ENCODE measurements around the gene CUL1. TPM values are rescaled to one million over a fixed set of nuclear protein-coding genes. Genes with fewer than 3 reads are reported as not detected.
A peak's percentile ranks its signal among the peaks of the same experiment; 100 is the strongest.

The CUL1 gene
- total and polyA plus RNA-seq, 7 donors: 24.0 to 72.8 (median 53.9) TPM

- TF ChIP-seq CTCF (IDR thresholded peaks at IDR 0.05) (no peak), POLR2AphosphoS5 (IDR thresholded peaks at IDR 0.05) (no peak), EP300 (IDR thresholded peaks at IDR 0.05) (no peak), POLR2A (IDR thresholded peaks at IDR 0.05) (no peak)
- Histone ChIP-seq H3K9me3 (no peaks in the 10 kb centered on the region), H3K36me3 (no peaks in the 10 kb centered on the region), H3K27me3 (no peaks in the 10 kb centered on the region), H3K4me3 (peak overlapping the region; percentile 60 to 95 (median 80)), H3K27ac (peak overlapping the region; percentile 96 to 98 (median 96)), H3K4me1 (peaks cover 0 to 37% (median 29%) of the 10 kb centered on the region in 4 donors)
- peak; percentile 64 for DNase-seq
- intact Hi-C loops (cut with DNase I): loop anchor here (2.0 to 5.0 kb wide), 6 partner anchors 74 to 331 kb away; partner anchors contain the start of genes EZH2 and PDIA4
- 0% methylated on average over 17 of the region's 17 CpGs for WGBS, 2 donors
Observed at GRCh38 chr7:148698007-148698396, 701 bp upstream of the CUL1 start.

GRCh38 chr7:148699024-148699781, 500 bp downstream of the CUL1 start:
- no peaks in the 10 kb centered on the region for H3K9me3 ChIP-seq
- H3K4me1 ChIP-seq: peaks cover 0 to 49% (median 40%) of the 10 kb centered on the region in 4 donors
- H3K4me3 ChIP-seq: peak overlapping the region; percentile 60 to 95 (median 80)
- WGBS, 2 donors: 0% methylated on average over 107 of the region's 107 CpGs
- H3K36me3 ChIP-seq: no peaks in the 10 kb centered on the region
- intact Hi-C loops (cut with DNase I): loop anchor here (2.0 to 5.0 kb wide), 6 partner anchors 73 to 330 kb away; partner anchors contain the start of genes EZH2 and PDIA4
- TF ChIP-seq POLR2AphosphoS5 (IDR thresholded peaks at IDR 0.05) (peak in 3 of 4 donors; percentile 50 to 61 (median 50)), EP300 (IDR thresholded peaks at IDR 0.05) (no peak)
- no peaks in the 10 kb centered on the region for H3K27me3 ChIP-seq
- peak; percentile 75 for DNase-seq
- H3K27ac ChIP-seq: peak overlapping the region; percentile 96 to 98 (median 96)

- Histone ChIP-seq H3K36me3 (no peaks in the 10 kb centered on the region), H3K4me1 (peaks cover 0 to 57% (median 48%) of the 10 kb centered on the region in 4 donors), H3K9me3 (no peaks in the 10 kb centered on the region), H3K27me3 (no peaks in the 10 kb centered on the region), H3K4me3 (peak overlapping the region; percentile 60 to 95 (median 80)), H3K27ac (peak overlapping the region; percentile 96 to 98 (median 96))
- intact Hi-C loops (cut with DNase I): loop anchor here (2.0 to 5.0 kb wide), 7 partner anchors 72 to 427 kb away; partner anchors contain the start of genes EZH2, PDIA4 and ZNF425
- WGBS, 2 donors: 1 to 2% methylated on average over 36 of the region's 36 CpGs
- no peak for DNase-seq
- TF ChIP-seq POLR2AphosphoS5 (IDR thresholded peaks at IDR 0.05) (no peak), EP300 (IDR thresholded peaks at IDR 0.05) (no peak), POLR2A (IDR thresholded peaks at IDR 0.05) (no peak), CTCF (IDR thresholded peaks at IDR 0.05) (no peak)
Observed at GRCh38 chr7:148699782-148700629, 1.3 kb downstream of the CUL1 start.

- intact Hi-C loops (cut with DNase I): loop anchor here (5.0 kb wide), 1 partner anchor 427 kb away; the partner anchor contains the start of gene ZNF425
- no peak for TF ChIP-seq POLR2AphosphoS5 (IDR thresholded peaks at IDR 0.05)
- TF ChIP-seq EP300 (IDR thresholded peaks at IDR 0.05): no peak
- TF ChIP-seq CTCF (IDR thresholded peaks at IDR 0.05): no peak
- no peak for TF ChIP-seq POLR2A (IDR thresholded peaks at IDR 0.05)
Observed at GRCh38 chr7:148700661-148701064, 2.0 kb downstream of the CUL1 start.

More at GRCh38 chr7:148700661-148701064, 2.0 kb downstream of the CUL1 start:
- peak overlapping the region; percentile 96 to 98 (median 96) for H3K27ac ChIP-seq
- no peaks in the 10 kb centered on the region for H3K9me3 ChIP-seq
- H3K4me1 ChIP-seq: peaks cover 0 to 63% (median 54%) of the 10 kb centered on the region in 4 donors
- no peaks in the 10 kb centered on the region for H3K27me3 ChIP-seq
- 20 to 24% methylated on average over 3 of the region's 3 CpGs for WGBS, 2 donors
- H3K36me3 ChIP-seq: no peaks in the 10 kb centered on the region
- peak overlapping the region; percentile 60 to 95 (median 80) for H3K4me3 ChIP-seq
- DNase-seq: no peak

All from sigmoid colon (tissue), 7 donors.